Measurements from ENCODE around the gene OR2D2.

DNA sequence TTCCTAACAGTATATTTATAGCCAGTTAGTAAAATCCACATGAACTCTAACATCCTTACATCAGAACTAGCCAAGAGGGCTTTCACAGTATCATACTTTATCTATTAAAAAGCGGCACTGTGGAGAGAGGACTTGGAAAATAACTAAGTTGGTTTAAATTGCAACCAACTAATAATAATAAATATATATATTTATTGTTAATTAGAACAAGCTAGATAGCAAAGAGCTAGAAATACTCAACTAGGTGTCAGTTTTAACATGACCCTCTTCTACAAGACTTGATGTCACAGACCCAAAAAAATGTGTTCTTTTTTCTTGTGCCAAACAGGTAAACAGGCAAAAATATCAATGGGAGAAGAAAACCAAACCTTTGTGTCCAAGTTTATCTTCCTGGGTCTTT, 28.4 kb upstream of the OR2D2 start, which contains the start of gene OR2D3:
- TF ChIP-seq, protein P1, sequence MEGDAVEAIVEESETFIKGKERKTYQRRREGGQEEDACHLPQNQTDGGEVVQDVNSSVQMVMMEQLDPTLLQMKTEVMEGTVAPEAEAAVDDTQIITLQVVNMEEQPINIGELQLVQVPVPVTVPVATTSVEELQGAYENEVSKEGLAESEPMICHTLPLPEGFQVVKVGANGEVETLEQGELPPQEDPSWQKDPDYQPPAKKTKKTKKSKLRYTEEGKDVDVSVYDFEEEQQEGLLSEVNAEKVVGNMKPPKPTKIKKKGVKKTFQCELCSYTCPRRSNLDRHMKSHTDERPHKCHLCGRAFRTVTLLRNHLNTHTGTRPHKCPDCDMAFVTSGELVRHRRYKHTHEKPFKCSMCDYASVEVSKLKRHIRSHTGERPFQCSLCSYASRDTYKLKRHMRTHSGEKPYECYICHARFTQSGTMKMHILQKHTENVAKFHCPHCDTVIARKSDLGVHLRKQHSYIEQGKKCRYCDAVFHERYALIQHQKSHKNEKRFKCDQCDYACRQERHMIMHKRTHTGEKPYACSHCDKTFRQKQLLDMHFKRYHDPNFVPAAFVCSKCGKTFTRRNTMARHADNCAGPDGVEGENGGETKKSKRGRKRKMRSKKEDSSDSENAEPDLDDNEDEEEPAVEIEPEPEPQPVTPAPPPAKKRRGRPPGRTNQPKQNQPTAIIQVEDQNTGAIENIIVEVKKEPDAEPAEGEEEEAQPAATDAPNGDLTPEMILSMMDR (IDR thresholded peaks at IDR 0.05 in 2 of 3, conservative IDR thresholded peaks at IDR 0.05 in 1 of 3; ENCODE audit: borderline replicate concordance in 1 of 3, insufficient read depth in 1 of 3, low read depth in 2 of 3, low read length in 2 of 3) = no peak
- TF ChIP-seq POLR2AphosphoS5 (IDR thresholded peaks at IDR 0.05; ENCODE audit: low read depth, low read length) (no peak), ZNF274 (IDR thresholded peaks at IDR 0.05; ENCODE audit: low read depth, low read length) (no peak), POLR2A (IDR thresholded peaks at IDR 0.05; ENCODE audit: borderline replicate concordance, extremely low read depth, insufficient read depth, insufficient read length) (no peak)

Measured in HCT116 (cell line).